GM20431 (cell line): ENCODE measurements around the gene MBD4.

Source experiments
- in situ Hi-C: fragments of 300-500 bp; cut with MseI, MboI; formaldehyde crosslinking; loops from one replicate; pipeline ENCODE4 v1.15.0; 2020; ENCODE audit warnings: low sequenced_read_pairs; ENCODE audit not compliant: unreplicated experiment

The MBD4 gene

GRCh38 chr3:129439817-129440617, at the start of gene MBD4, which contains the start of gene IFT122:
MBD4 (minus strand) TSS chr3:129439948; CDS start chr3:129439833, 115 bp downstream.
IFT122 (plus strand) TSS chr3:129440224; CDS start chr3:129440331, 107 bp downstream.
- in situ Hi-C loops: no loop called here

- in situ Hi-C loops: loop anchor here (25.0 kb wide), 2 partner anchors 348 to 448 kb away; no protein-coding TSS in a partner anchor
Observed at GRCh38 chr3:129489258-129489657, 49.5 kb upstream of the MBD4 start.

- in situ Hi-C loops: loop anchor here (25.0 kb wide), 2 partner anchors 349 to 449 kb away; no protein-coding TSS in a partner anchor
Observed at GRCh38 chr3:129487868-129488335, 48.2 kb upstream of the MBD4 start.

- in situ Hi-C loops: loop anchor here (25.0 kb wide), 2 partner anchors 350 to 450 kb away; no protein-coding TSS in a partner anchor
Observed at GRCh38 chr3:129487183-129487867, 47.6 kb upstream of the MBD4 start.

GRCh38 chr3:129486664-129487035, 46.9 kb upstream of the MBD4 start:
- in situ Hi-C loops: loop anchor here (25.0 kb wide), 2 partner anchors 351 to 451 kb away; no protein-coding TSS in a partner anchor

GRCh38 chr3:129485721-129486663, 46.2 kb upstream of the MBD4 start:
- in situ Hi-C loops: loop anchor here (25.0 kb wide), 2 partner anchors 351 to 451 kb away; no protein-coding TSS in a partner anchor

- in situ Hi-C loops: loop anchor here (25.0 kb wide), 2 partner anchors 352 to 452 kb away; no protein-coding TSS in a partner anchor
Observed at GRCh38 chr3:129485146-129485545, 45.4 kb upstream of the MBD4 start.

GRCh38 chr3:129483870-129484269, 44.1 kb upstream of the MBD4 start:
- in situ Hi-C loops: loop anchor here (25.0 kb wide), 2 partner anchors 353 to 453 kb away; no protein-coding TSS in a partner anchor

GRCh38 chr3:129482721-129483120, 43.0 kb upstream of the MBD4 start:
- in situ Hi-C loops: loop anchor here (25.0 kb wide), 2 partner anchors 355 to 455 kb away; no protein-coding TSS in a partner anchor

- in situ Hi-C loops: loop anchor here (25.0 kb wide), 2 partner anchors 355 to 455 kb away; no protein-coding TSS in a partner anchor
Observed at GRCh38 chr3:129481766-129482332, 42.1 kb upstream of the MBD4 start.

- in situ Hi-C loops: loop anchor here (25.0 kb wide), 2 partner anchors 356 to 456 kb away; no protein-coding TSS in a partner anchor
Observed at GRCh38 chr3:129481225-129481765, 41.5 kb upstream of the MBD4 start.

- in situ Hi-C loops: loop anchor here (25.0 kb wide), 2 partner anchors 361 to 461 kb away; no protein-coding TSS in a partner anchor
Observed at GRCh38 chr3:129476586-129476985, 36.8 kb upstream of the MBD4 start.

- in situ Hi-C loops: loop anchor here (25.0 kb wide), 2 partner anchors 361 to 461 kb away; no protein-coding TSS in a partner anchor
Observed at GRCh38 chr3:129475863-129476262, 36.1 kb upstream of the MBD4 start.

- in situ Hi-C loops: loop anchor here (25.0 kb wide), 2 partner anchors 362 to 462 kb away; no protein-coding TSS in a partner anchor
Observed at GRCh38 chr3:129474984-129475804, 35.4 kb upstream of the MBD4 start.

- in situ Hi-C loops: no loop called here
Observed at GRCh38 chr3:129473769-129474152, 34.0 kb upstream of the MBD4 start.

- in situ Hi-C loops: no loop called here
Observed at GRCh38 chr3:129473067-129473768, 33.5 kb upstream of the MBD4 start.

GRCh38 chr3:129470861-129471260, 31.1 kb upstream of the MBD4 start:
- in situ Hi-C loops: no loop called here
